NCI-H748 (cell line): ENCODE measurements around the gene BAIAP2.

ENCODE experiments used
- DNase-seq: peaks from one replicate; lab custom pipeline; 2025; ENCODE audit not compliant: unreplicated experiment; lab: John Stamatoyannopoulos, UW

The BAIAP2 gene

GRCh38 chr17:81084680-81085419, 49.9 kb downstream of the BAIAP2 start:
- DNase-seq = no peak

- DNase-seq = no peak
These were observed 50.5 kb downstream of the BAIAP2 start for GRCh38 chr17:81085420-81085911.

GRCh38 chr17:81086789-81087551, 52.0 kb downstream of the BAIAP2 start:
- DNase-seq = no peak

- DNase-seq = no peak
These were observed 55.6 kb downstream of the BAIAP2 start for GRCh38 chr17:81090361-81091136.

GRCh38 chr17:81091154-81091553, 56.2 kb downstream of the BAIAP2 start:
- no peak for DNase-seq

GRCh38 chr17:81091774-81092517, 57.0 kb downstream of the BAIAP2 start:
- DNase-seq = no peak

GRCh38 chr17:81092518-81093095, 57.7 kb downstream of the BAIAP2 start:
- DNase-seq = no peak

- no peak for DNase-seq
These were observed 58.9 kb downstream of the BAIAP2 start for GRCh38 chr17:81093619-81094508.

GRCh38 chr17:81094509-81095382, 59.8 kb downstream of the BAIAP2 start:
- DNase-seq = peak; percentile 85

- DNase-seq = no peak
These were observed 60.4 kb downstream of the BAIAP2 start for GRCh38 chr17:81095383-81095762.

GRCh38 chr17:81096741-81097133, 61.8 kb downstream of the BAIAP2 start:
- DNase-seq = no peak

GRCh38 chr17:81097134-81097942, 62.4 kb downstream of the BAIAP2 start:
- no peak for DNase-seq

- no peak for DNase-seq
These were observed 63.0 kb downstream of the BAIAP2 start for GRCh38 chr17:81097943-81098308.

GRCh38 chr17:81099888-81100287, 64.9 kb downstream of the BAIAP2 start:
- no peak for DNase-seq

- no peak for DNase-seq
These were observed 65.7 kb downstream of the BAIAP2 start for GRCh38 chr17:81100668-81101067.

GRCh38 chr17:81101614-81102306, 66.8 kb downstream of the BAIAP2 start:
- peak; percentile 69 for DNase-seq

GRCh38 chr17:81102352-81102751, 67.4 kb downstream of the BAIAP2 start:
- no peak for DNase-seq
